ENCODE data around the gene LRIG1. TPM values are rescaled to one million over a fixed set of nuclear protein-coding genes. Genes with fewer than 3 reads are reported as not detected.

LRIG1 gene
- total and polyA plus RNA-seq, 2 of the 8 experiments (the other 6 are each of a cell fraction or from before 2014, with no cell fraction given) = 78.1 to 88.7 TPM

- no peak overlapping the region for H3K9ac ChIP-seq (replicated peaks in 1 of 4; ENCODE audit: extremely low read depth in 1 of 4, low read depth in 3 of 4, low read length in 3 of 4)
- no peak overlapping the region for H2AFZ ChIP-seq (ENCODE audit: low read length)
- ChIA-PET CTCF (ENCODE audit: partially characterized antibody) (interaction anchor here (1.9 to 2.6 kb wide), 4 partner anchors 12 to 77 kb away, joined by 6 to 15 read pairs (median 8); no protein-coding TSS in a partner anchor), POLR2A (ENCODE audit: partially characterized antibody) (no interaction called here)
- H4K91ac ChIP-seq (replicated peaks; ENCODE audit: insufficient read length, low read length) = no peak overlapping the region
- H3K27ac ChIP-seq (ENCODE audit: low read depth, low read length) = no peak overlapping the region
- H4K8ac ChIP-seq (ENCODE audit: extremely low read depth, insufficient read depth, low read length) = no peak overlapping the region
- no peak for DNase-seq (ENCODE audit: low read depth in 1 of 2, low spot score in 2 of 2)
- no peaks in the 10 kb centered on the region for H3K27me3 ChIP-seq (replicated peaks in 1 of 4; ENCODE audit: control insufficient read depth in 3 of 4, extremely low read depth in 1 of 4, insufficient read depth in 3 of 4, low read length in 3 of 4)
- no peak overlapping the region for H3K4ac ChIP-seq (replicated peaks; ENCODE audit: insufficient read length, low read depth, low read length)
- H3K4me1 ChIP-seq (replicated peaks in 1 of 4; ENCODE audit: control insufficient read depth in 3 of 4, insufficient read depth in 4 of 4, low read length in 3 of 4) = peaks cover 0 to 8% (median 2%) of the 10 kb centered on the region in 4 experiments; a peak in 2 of 7 replicates
- H2BK5ac ChIP-seq (ENCODE audit: low read depth, low read length) = no peak overlapping the region
- no peak overlapping the region for H2BK120ac ChIP-seq (replicated peaks; ENCODE audit: low read depth, low read length)
- no peak overlapping the region for H2BK12ac ChIP-seq (ENCODE audit: low read depth, low read length)
- no peak overlapping the region for H3K4me3 ChIP-seq (ENCODE audit: extremely low read depth in 1 of 4, insufficient read depth in 2 of 4, low read depth in 3 of 4, low read length in 4 of 4)
- no peak overlapping the region for H3K4me2 ChIP-seq (ENCODE audit: insufficient read depth in 1 of 2, low read depth in 2 of 2, low read length in 2 of 2)
- H3K23ac ChIP-seq (ENCODE audit: insufficient read length) = no peak overlapping the region
- WGBS, 2 experiments (ENCODE audit: extremely low coverage in 1 of 2, insufficient coverage in 1 of 2, insufficient read length in 1 of 2, insufficient replicate concordance in 2 of 2, low coverage in 1 of 2, low lambda C conversion rate in 2 of 2, missing lambda C conversion rate in 1 of 2) = 92% methylated on average over 3 of the region's 3 CpGs; no CpG with 5 or more reads in 1 of the 2 experiments
- no peaks in the 10 kb centered on the region for H3K36me3 ChIP-seq (ENCODE audit: control insufficient read depth in 2 of 4, insufficient read depth in 4 of 4, low read length in 3 of 4)
- no peaks in the 10 kb centered on the region for H4K20me1 ChIP-seq (replicated peaks in 1 of 2; ENCODE audit: control insufficient read depth in 1 of 2, insufficient read depth in 2 of 2, low read length in 2 of 2)
- H3K14ac ChIP-seq (ENCODE audit: insufficient read length) = no peak overlapping the region
- H3K79me2 ChIP-seq (ENCODE audit: control insufficient read depth in 1 of 2, insufficient read depth in 2 of 2, low read length in 2 of 2) = no peaks in the 10 kb centered on the region
- no peak overlapping the region for H2BK20ac ChIP-seq (ENCODE audit: low read length)
- no peaks in the 10 kb centered on the region for H3K9me3 ChIP-seq (ENCODE audit: insufficient read depth in 2 of 2, low read depth in 1 of 2, low read length in 1 of 2)
- no peak overlapping the region for H4K5ac ChIP-seq (ENCODE audit: insufficient read length, low read depth, low read length)
- TF ChIP-seq ASH2L (IDR thresholded peaks at IDR 0.05; ENCODE audit: low read length) = no peak
- no peak for TF ChIP-seq KDM5A (IDR thresholded peaks at IDR 0.05; ENCODE audit: low read length)
- TF ChIP-seq SP1 (IDR thresholded peaks at IDR 0.05; ENCODE audit: low read depth, low read length) = no peak
- TF ChIP-seq SP4 (IDR thresholded peaks at IDR 0.05; ENCODE audit: low read length) = no peak
- TF ChIP-seq SIN3A (conservative IDR thresholded peaks at IDR 0.05 in 1 of 2, IDR thresholded peaks at IDR 0.05 in 1 of 2; ENCODE audit: low read depth in 1 of 2, low read length in 2 of 2) = no peak
- TF ChIP-seq CEBPB (IDR thresholded peaks at IDR 0.05; ENCODE audit: low read depth, low read length) = no peak
- H2AK5ac ChIP-seq (ENCODE audit: low read depth, low read length) = no peak overlapping the region
- no peaks in the 10 kb centered on the region for H3K23me2 ChIP-seq (ENCODE audit: low read depth, low read length)
- H2BK15ac ChIP-seq (ENCODE audit: low read length) = no peak overlapping the region
- no peak overlapping the region for H3K18ac ChIP-seq (ENCODE audit: extremely low read depth, low read length)
- no peak for FAIRE-seq
- H3K79me1 ChIP-seq (ENCODE audit: low read depth, low read length) = no peaks in the 10 kb centered on the region
- no peak overlapping the region for H3K56ac ChIP-seq (replicated peaks; ENCODE audit: insufficient read length, low read depth, low read length)
Measured at GRCh38 chr3:66355394-66355793, 145.4 kb downstream of the LRIG1 start.
